Inflammatory macrophage (primary cell): ENCODE results near the gene LIPC.
"Not testable (repeated sequence)": the region's sequence is repeated elsewhere in the genome, so short reads cannot be mapped to it uniquely, and the experiment has no call there.

Experiments
- DNase-seq, 2 donors: peaks; one replicate each; pipeline ENCODE4 v3.0.0-alpha.2; 2020 to 2022

Gene LIPC

DNA sequence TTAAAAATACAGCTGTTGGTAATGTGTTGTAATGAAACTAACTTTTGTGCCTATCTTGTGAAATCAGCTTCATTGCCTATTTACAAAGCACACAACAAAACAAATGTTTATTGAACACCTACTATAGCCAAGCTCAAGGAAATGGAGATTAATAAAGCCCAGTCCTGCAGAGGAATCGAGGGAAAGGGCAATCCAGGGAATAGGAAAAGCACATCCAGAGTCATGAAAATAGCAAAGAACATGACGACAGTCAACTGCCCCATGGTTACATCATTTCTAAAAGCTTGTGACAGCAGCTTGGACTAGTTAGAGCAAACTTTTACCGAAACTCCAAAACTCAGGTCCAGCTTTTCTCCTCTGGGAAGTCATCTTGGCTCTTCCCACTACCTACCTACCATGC is 157.3 kb downstream of the LIPC start:
- DNase-seq, result no peak

DNA sequence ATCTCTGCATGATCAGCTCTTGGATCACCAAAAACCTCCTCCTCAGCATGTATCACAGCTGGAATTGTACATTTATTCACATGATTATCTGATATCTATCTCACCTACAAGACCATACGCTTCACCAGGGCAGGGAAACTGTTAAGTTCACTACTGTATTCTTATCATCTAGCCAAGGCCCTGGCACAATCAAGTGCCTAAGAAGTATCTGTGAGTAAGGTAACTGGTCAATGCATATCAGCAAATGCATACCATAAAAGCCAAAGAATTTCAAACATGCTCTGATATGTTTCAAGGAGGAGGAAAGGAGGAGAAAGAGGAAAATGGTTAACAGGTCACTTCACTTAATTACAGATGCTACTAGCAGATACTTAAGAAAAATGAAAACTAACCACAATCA is 158.4 kb downstream of the LIPC start:
- no peak for DNase-seq

DNA sequence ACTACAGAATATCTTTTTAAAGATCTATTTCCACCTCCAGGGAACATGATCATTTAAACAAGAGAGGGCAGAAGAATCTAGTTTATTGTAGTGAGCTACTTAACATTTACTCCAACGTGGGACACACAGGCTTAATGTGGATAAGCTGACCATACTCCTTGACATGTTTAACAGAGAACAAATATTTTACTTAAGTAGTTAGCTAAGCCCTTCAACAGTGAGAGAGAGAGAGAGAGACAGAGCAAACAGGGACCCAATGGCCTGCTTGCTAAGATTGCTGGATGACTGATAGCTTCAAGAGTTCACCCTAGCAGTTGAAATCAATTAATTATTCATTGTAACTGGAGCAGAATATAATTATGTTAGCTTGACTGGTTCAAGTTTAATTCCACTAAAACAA is 159.1 kb downstream of the LIPC start:
- DNase-seq, result no peak

DNA sequence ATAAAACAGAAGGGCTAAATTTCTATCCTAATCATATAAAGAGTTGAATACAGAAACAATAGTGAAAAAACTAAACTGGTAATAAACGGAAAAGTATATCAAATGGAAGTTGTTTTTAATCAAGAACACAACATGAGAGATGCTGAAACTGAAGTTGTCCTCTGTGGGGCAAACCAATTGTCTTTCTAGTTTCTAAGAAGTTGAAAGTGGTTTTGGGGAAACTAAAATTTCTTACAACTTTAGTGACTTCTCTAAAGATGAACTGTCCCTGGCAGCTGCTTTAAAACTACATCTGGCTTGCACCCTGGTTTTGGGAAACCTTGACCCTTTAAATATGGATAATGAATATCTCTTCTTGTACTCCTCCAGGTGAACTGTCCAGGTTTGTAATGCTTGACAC is 162.1 kb downstream of the LIPC start:
- peak in 1 of 2 donors; percentile 39 for DNase-seq

DNA sequence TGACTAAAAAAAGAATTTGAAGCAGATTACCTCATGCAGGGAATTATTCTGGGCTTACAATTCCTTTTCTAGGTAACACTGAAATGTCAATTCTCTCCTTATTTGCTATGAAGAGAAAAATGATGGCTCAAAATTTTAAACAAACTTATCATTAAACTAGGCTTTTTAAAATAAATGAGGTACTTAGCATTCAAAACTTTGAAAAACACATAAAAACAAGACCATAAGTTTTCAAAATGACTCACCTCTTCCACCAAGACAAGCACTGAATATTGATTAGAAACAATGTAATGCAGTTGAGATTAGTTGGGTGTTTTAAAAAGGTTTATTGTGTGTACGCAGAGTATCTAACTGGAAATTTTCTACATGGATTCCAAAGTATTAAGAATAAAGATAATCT is 163.1 kb downstream of the LIPC start:
- DNase-seq, result no peak

DNA sequence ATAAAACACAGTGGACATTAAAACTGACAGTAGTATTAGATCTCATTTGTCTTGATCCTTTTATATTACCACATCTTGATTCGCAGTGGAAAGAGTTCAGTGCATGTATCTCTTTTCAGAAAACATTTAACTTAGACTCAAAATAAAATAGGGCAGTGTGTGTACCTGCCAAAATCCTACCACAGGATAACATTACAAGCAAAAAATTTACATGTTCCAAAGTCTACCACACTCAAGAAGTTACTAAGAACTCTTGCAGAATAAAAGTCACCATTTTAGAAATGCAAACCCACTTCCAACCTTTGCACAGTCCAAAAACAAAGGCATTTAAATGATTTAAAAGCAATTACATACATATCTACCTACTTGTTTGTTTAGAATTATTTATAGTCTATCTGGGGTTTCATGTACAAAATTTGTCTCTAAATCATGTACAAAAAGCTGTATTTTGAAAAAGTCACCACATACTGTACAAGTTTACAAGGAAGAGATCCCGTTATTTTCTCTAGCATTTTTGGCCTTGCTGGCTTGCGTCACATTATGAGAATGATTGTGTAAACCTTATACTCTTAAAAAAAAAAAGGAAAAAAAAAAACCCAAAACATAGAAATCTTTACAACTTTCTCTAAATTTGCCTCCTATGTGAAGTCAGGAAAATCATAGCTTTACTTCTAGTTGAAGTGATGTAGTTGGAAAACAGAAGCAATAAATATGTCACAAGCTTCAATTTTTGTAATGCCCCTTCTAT is 163.9 kb downstream of the LIPC start:
- peak in 1 of 2 donors; percentile 45 for DNase-seq

DNA sequence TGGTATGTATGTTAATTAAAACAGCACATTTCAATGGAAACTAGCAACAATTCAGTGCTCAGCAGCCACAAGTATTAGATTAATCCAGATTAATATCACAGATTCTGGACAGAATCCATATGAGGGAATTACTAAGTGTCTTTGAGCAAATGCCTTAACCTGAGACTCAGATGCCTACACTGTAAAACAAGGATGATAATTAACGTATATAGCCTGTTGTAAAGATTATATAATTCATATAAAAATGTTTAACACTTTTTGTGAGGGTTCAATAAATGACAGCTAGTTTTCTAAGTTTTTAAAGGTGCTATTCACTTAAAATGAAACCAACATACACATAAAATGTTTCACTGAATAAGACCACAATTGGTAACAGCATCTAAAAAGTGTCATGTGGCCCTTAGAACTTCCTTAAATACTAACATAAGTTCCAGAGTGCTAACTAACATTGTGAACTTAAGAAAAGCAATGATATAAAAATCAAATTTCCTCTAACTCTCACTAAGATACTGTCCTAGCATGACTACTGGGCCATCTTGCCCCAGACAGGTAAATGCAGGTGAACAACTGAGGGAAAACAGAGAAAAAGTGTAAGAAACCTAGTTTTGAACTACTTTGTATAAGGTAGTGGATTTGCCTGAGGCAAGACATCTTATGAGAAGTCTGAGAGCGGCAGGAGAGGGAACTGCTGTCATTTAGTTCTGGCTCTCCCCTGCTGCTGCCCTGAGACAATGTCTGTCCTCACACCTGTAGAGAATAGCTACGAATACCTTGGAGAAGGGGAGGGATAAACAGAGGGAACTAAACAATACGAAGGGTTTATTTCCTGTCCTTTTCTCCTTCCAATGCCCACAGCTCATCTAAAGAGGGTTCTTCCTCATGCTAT is 166.4 kb downstream of the LIPC start:
- DNase-seq, result peak; percentile 35 to 57

DNA sequence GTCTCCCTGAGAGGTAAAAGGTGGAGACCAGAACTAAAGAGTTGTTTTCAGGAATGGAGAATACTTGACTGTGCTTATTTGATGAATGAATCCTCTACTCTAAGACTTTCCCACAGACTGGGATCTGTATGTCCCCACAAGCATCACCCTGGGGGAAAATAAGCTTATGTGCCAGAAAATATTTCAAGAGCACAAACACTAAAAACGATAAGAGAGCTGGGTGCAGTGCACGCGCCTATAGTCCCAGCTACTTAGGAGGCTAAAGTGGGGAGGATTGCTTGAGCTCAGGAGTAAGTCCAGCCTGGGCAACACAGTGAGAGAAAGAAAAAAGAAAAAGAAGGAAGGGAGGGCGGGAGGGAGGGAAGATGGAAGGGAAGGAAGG is 167.0 kb downstream of the LIPC start:
- DNase-seq, result no peak

DNA sequence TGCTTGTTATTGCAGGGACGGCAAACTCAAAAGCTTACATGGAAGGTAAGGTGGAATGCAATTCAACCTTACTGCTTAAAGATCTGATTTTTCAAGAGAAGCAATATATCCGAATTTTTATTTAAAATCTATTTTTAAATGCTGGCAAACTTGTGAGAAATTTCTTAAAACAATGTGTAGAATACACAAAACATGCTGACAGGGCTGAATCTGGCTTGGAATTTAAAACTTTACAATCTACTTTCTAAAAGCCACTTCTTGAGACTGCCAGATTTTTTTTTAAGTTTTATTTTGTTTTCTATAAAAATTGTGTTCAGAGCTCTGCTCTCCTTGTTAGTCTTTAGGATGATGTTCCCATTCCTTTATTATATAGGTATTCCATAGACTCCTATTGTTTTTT is 171.0 kb downstream of the LIPC start:
- DNase-seq, result no peak

DNA sequence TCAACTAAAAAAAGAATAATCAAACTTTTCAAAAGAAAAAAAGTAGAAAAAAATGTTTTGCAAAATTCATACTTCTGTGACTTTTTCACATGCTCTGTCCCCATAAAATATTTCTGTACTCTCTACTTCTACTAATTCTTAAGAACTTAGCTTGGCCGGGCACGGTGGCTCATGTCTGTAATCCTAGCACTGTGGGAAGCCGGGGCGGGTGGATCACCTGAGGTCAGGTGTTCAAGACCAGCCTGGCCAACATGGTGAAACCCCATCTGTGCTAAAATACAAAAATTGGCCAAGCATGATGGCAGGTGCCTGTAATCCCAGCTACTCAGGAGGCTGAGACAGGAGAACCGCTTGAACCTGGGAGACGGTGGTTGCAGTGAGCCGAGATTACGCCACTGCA is 172.1 kb downstream of the LIPC start:
- not testable (repeated sequence) for DNase-seq

DNA sequence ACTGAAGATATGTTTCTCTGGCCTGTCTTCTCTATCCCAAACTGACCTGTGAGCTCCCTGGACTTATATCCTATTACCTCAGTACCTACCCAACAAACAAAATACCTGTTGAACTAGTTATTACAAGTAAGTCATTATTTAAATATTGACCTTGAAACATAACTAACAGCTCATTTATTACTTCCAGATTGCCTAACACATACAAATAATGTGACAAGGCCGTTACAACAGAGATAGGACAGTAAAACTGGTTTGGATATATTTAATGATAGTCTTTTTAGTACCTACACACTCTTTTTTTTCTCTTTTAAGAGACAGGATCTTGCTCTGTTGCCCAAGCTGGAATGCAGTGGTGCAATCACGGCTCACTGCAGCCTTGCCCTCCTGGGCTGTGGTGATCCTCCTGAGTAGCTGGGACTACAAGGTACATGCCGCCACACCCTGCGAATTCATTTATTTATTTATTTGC is 172.7 kb downstream of the LIPC start:
- no peak for DNase-seq

DNA sequence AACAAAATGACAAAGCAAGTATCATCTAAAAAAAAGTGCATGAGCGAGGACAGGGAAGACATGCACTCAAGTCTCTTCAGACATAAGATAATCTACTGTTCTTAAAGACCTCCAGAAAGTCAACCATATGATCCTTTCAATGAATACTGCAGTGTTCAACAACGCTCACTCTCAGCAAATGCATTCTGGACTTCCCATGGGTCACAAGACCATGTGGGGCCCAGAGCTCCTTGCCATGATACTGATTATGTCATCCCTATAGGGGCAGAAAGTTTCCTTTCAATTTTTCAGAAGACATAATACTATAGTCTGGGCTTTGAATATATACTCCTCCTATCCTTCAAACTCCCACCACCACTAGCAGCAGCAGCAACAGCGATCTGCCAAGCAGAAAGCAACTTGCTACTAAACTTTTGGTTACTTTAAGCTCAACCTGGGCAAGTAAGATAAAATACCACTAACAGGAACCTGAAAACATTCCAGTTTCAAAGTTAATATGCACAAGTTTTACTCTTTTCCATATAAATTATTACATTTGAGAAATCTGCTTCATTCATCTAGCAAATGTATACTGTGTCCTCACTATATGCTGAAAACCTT is 174.2 kb downstream of the LIPC start:
- DNase-seq, result peak; percentile 63 to 67

DNA sequence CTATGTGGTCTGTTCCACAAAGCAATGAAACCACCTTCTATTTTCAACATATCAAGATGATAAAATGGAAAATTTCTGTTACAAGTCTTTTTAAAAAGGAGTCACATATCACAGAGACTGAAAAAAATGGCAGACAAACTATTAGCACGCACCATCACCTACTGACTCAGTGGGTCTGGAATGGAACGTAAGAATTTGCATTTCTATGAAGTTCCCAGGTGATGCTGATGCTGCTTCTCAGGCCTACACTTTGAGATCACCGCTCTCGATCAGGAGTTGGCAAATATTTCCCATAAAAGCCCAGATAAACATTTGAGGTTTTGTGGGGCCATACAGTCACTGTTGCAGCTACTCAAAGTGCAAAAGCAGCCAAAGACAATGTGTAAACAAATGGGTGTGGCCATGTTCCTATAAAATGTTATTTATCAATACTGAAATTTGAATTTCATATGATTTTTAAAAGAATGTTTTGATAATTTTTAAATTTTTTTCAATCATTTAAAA is 174.8 kb downstream of the LIPC start:
- no peak for DNase-seq

DNA sequence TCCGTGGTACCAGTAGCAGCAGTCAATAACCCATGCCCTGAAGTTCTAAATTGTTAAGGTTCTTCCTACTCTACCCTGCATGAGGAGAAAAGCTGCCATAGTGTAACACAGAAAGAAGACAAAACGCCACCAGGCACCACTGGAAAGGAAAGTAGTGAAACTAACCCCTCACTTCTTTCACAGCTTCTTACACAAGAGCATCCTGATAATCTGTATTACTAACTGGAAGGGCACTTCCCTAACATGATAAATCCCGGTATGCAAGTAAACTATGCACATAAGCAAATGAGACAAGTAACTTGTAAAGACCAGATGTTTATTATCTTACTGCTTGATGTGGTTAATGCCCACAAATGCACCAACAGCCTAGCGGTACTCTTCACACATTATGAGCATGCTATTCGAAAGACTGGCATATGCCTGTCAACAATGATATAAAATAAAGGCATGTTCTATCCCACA is 176.4 kb downstream of the LIPC start:
- DNase-seq, result peak in 1 of 2 donors; percentile 39

DNA sequence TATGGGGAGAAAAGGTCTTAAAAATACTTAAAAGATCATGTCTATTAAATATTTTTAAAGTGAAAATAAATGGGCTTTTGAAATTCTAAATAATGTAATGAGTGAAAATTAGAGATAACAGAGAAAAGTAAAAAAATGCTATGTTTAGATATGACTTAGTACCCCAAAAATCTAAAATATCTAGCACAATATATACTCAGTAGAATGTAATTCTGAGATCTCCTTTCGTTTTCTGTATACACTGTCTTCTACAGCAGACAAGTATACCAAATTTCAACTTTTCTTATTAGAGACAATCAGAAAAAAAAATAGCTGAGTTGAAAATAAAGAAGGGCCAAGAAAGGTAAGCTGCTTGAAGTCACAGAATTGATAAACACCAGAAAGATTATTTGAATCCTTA is 176.9 kb downstream of the LIPC start:
- DNase-seq, result no peak

DNA sequence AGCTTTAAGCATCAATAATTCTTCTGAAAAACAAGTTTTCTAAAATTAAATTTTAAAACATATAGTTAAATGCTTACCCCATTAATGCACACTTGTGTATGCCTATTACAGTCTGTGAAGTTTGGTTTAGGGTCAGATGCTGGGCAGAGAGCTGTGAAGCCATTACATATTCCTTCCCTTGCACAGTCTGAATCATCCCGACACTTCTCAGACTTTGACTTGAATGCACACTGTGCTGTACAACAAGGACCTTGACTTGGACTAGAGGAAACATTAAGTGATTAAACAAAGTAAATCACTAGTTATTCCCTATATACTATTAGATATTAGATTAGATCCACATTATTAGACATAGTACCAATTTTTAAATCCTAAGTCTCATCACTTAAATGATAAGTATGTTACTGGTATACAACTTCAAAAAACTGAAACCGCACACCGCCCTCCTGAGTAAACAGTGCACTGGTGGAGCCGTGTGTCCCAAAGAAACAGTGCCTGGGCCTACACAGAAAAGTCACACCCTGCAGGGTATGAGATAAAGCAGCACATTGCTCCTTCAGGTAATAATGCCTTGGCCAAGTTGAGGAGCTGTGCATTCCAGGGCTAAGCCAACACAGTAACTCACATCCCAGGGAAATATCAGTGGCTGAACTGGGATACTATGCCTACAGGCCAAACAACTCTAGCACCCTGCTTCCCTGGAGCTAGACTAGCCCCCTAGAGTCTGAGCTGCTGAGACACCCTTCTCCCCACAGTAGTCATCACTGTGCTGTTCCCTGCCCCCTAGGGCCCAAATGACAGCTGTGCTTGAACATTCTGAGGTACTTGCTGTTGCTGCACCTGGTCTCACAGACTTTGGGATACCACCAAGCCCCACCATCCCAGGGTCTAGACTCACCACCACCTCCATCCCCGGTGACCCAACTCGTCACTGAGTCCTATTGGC is 180.2 kb downstream of the LIPC start:
- no peak for DNase-seq

DNA sequence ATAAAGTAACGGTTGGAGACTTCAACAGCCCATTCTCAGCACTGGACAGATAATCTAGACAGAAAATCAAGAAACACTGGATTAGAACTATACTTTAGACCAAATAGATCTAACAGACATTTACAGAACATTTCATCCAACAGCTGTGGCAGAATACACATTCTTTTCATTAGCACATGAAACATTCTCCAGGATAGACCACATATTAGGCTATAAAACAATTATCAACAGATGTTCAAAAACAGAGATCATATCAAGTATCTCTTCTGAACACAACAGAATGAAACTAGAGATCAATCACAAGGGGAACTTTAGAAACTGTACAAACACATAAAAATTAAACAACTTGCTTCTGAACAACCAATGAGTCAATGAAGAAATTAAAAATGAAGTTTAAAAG is 184.4 kb downstream of the LIPC start:
- no peak for DNase-seq
